NCI-H1417 treated with DMSO at 0.1 percent for 48 hours (cell line): ENCODE data around the gene ARID3A.
A peak's percentile ranks its signal among the peaks of the same experiment; 100 is the strongest.

ENCODE experiments used
- DNase-seq: peaks from one replicate; lab custom pipeline; 2025; lab: John Stamatoyannopoulos, UW

Gene ARID3A

GRCh38 chr19:963486-963951 is 37.7 kb downstream of the ARID3A start:
- no peak for DNase-seq

DNA sequence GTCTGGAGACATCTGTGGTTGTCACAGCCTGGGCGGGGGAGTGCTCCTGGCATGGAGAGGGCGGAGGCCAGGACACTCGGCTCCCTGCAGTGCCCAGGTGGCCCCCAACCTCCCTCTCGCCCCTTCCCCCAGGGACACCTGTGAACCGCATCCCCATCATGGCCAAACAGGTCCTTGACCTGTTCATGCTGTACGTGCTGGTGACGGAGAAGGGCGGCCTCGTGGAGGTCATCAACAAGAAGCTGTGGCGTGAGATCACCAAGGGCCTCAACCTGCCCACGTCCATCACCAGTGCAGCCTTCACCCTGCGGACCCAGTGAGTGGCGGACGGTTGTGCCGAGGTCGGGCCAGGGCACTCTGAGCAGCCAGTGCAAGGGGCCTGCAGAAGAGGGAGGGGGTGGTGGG is 38.3 kb downstream of the ARID3A start:
- no peak for DNase-seq

DNA sequence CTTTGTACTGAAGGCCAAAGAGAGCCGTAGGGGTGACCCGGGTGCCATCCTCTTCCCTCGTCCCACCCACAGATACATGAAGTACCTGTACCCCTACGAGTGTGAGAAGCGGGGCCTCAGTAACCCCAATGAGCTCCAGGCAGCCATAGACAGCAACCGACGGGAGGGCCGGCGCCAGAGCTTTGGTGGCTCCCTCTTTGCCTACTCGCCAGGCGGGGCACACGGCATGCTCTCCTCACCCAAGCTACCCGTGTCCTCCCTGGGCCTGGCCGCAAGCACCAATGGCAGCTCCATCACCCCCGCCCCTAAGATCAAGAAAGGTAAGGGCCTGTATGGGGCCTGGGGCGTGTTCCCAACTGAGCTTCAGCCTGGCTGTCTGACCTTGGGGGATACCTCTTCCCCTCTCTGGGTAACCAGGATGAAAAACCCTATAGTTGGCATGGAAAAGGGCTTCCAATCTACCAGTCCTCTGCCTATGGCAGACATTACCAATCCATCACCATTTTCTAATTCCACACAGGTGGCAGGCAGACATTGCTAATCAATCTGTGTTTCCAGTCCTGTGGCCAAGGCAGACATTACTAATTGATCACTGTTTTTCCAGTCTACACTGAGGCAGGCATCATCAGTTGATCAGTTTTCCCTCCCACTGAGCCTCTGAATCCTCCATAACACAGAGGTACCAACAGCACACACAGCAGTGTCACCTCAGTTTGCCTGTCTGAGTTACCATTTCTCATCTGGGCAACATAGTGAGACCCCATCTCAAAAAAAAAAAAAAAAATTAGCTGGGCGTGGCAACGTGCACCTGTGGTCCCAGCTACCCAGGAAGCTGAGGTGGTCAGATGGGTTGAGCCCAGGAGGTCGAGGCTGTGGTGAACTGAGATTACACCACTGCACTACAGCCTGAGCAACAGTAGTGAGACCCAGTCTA is 39.2 kb downstream of the ARID3A start:
- DNase-seq, result no peak

DNA sequence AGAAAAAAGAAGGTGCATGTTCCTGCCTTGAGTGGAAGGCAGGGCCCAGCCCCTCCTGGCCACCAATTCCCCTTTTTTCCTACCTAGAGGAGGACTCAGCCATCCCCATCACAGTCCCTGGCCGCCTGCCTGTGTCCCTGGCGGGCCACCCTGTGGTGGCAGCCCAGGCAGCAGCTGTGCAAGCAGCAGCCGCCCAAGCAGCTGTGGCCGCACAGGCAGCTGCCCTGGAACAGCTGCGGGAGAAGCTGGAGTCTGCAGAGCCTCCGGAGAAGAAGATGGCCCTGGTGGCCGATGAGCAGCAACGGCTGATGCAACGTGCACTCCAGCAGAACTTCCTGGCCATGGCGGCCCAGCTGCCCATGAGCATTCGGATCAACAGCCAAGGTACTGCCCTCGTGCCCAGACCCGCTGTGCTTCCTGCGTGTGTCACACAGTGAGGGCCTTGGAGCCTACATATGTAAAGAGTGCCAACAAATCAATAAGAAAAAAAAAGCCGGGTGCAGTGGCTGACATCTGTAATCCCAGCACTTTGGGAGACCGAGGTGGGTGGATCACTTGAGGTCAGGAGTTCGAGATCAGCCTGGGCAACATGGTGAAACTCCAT is 40.8 kb downstream of the ARID3A start:
- no peak for DNase-seq

DNA sequence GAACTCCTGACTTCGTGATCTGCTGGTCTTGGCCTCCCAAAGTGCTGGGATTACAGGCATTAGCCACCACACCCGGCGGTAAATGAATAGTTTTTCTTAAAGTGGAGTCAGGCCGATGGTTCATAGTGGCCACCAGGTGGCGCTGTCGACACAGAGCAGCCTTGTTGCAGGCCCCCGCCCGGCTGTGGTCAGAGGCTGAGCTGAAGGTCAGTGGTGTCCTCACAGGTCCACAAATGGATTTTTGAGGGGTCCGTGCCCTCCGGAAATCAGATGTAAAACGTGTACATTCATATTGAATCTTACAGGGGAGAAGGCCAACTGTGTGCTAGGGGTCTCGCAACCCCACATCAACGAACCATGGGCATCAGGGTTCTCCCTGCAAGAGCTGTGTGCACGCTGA is 44.9 kb downstream of the ARID3A start:
- no peak for DNase-seq

DNA sequence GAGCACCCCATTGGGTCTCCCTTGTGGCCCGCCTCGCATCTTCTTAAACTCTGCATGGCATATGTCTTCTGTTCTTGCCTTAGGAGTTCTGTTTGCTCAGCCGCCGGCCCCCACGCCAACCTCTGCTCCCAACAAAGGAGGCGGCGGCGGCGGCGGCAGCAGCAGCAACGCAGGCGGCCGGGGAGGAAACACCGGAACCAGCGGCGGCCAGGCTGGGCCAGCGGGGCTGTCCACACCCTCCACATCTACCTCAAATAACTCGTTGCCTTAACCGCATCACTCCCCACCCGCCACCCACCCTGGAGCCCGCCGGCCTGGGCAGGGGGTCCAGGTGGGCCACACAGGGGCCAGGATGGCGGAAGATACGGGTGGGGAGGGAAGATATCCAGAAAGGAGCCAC is 46.0 kb downstream of the ARID3A start:
- no peak for DNase-seq

DNA sequence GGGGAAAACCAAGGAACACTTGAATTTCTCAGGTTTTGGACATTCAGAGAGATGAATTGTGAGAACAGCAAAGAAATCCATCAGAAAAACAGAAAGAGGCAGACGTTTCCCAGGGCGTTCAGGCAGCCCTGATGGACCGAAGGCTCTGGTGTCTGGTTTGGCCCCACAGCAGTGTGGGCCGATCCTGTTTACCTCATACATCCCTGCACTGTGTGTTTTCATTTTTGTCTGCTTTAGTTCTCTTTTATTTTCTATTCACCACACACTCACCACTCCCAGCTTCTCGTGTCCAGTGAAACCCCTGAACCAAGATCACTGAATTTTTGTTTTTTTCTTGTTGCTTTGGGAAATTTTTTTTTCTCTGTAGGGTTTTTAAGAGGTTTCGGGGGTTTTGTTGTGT is 46.4 kb downstream of the ARID3A start:
- DNase-seq, result no peak

GRCh38 chr19:973726-974563 is 48.1 kb downstream of the ARID3A start:
- DNase-seq, result no peak

GRCh38 chr19:974564-975257 is 48.9 kb downstream of the ARID3A start:
- DNase-seq, result no peak

- no peak for DNase-seq
Observed at GRCh38 chr19:976476-976875, 50.6 kb downstream of the ARID3A start.

GRCh38 chr19:977058-977464 is 51.2 kb downstream of the ARID3A start:
- no peak for DNase-seq

GRCh38 chr19:979318-979741 is 53.5 kb downstream of the ARID3A start:
- DNase-seq, result no peak

DNA sequence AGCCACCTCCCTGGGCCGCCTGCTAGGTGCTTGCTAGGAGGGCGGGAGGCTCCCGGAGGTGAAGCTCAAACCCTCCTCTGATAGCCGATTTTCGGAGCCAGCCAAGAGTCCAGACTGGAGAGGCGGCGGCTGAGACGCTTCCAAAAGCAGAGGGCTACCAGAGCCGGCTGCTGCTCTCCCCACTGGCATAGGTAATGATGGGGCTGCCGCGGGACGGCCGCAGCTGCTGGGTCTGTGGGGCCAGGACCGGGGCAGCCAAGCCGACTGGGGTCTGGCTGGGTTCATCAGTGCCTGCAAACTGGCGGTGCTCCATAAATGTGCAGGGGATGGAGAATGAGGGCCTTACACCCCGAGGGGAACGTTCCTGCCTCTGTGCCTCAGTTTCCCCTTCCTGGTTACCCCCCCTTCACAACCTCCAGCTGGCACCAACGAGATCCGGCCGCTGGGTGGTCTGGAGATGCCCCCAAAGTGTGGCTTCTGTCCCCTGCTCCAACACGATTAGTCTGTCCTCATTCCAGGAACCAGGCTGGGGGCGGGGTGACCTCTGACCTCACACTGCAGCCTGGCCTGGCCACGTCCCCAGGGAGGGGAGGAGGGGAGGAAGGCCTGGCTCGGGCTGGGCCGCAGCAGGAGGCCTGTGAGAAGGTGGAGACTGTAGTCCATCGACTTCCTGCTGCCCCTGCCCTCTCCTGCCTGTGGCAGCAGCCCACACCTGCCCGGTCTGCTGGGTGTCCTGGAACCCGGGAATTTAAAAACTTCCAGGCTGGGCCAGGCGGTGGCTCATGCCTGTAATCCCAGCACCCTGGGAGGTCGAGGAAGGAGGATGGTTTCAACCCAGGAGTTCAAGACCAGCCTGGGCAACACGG is 54.5 kb downstream of the ARID3A start:
- no peak for DNase-seq

DNA sequence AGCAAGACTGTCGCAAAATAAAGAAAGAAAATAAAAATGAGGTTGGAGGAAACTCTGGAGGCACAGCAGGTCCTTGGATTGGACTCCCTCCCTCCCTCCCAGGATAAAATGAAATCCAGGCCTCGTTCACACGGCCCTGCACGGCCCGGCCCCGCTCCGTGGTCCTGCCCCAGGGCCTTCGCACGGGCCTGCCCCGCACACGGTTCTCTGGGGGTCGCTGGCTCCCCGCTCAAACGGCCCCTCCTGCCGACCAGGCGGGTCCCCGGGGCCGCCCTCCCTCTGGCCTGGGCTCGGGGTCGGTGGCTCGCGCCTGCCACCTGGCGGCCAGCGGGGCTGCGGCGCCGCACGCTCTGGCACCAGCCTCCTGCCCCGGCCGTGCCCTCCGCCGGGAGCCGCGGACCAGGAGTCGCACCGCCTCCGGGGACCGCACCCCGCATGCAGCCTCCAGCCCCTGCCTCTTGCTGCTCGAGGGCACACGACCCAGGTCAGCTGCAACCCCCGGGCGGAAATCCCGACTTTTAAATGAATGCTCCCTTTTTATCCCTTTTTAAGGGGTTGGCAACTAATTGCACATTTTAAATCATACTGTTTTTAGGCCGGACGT is 56.8 kb downstream of the ARID3A start:
- DNase-seq, result peak; percentile 32

GRCh38 chr19:984165-984967 is 58.5 kb downstream of the ARID3A start, which contains the start of gene WDR18:
Gene WDR18 (plus strand): TSS chr19:984345. CDS start chr19:984354, 9 bp downstream.
- DNase-seq, result peak; percentile 69

- no peak for DNase-seq
Observed at GRCh38 chr19:986083-986482, 60.2 kb downstream of the ARID3A start.

DNA sequence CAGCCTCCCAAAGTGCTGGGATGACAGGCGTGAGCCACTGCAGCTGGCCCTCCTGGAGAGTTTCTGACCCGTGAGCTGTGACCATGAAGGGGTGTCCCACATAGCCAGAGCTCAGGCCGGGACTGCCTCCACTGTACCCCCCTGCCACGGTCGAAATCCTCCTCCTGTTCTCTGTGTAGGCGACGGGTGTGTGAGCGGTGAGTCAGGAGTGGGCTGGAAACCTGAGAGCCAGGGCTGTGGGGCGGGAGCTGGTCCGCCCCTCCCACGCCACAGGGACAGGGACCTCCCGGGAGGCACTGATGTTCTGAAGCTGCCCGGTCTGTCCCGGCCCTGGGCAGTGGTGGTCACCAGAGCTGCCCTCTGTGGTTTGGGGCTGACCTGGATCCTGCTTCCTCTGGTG is 62.2 kb downstream of the ARID3A start:
- no peak for DNase-seq

DNA sequence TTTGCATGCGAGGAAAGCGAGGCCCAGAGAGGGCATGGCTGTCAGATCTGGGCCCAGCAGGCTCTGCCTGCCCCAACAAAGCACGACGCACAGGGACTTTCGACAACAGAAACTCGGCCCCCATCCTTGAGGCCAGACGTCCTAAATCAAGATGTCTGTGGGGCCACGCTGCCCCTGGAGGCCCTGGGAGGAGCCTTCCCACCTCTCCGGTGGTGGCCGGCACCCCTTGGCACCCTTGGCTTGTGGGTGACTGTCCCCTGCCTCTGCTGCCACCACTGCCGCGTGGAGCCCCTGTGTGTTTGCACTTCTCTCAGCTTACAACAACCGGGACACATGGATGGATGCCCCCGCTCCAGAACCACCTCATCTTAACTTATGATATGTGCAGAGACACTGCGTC is 62.7 kb downstream of the ARID3A start:
- no peak for DNase-seq

- no peak for DNase-seq
Observed at GRCh38 chr19:989381-990081, 63.7 kb downstream of the ARID3A start.
